CD4-positive, alpha-beta T cell treated with Interleukin-1 beta for 1 hour (primary cell): ENCODE measurements around the gene TFB1M.
"Not testable (repeated sequence)": the region's sequence is repeated elsewhere in the genome, so short reads cannot be mapped to it uniquely, and the experiment has no call there.

Source experiments
- DNase-seq, 2 donors: peaks; one replicate each; pipeline ENCODE4 v3.0.0-alpha.2; 2020 to 2022

Gene TFB1M

DNA sequence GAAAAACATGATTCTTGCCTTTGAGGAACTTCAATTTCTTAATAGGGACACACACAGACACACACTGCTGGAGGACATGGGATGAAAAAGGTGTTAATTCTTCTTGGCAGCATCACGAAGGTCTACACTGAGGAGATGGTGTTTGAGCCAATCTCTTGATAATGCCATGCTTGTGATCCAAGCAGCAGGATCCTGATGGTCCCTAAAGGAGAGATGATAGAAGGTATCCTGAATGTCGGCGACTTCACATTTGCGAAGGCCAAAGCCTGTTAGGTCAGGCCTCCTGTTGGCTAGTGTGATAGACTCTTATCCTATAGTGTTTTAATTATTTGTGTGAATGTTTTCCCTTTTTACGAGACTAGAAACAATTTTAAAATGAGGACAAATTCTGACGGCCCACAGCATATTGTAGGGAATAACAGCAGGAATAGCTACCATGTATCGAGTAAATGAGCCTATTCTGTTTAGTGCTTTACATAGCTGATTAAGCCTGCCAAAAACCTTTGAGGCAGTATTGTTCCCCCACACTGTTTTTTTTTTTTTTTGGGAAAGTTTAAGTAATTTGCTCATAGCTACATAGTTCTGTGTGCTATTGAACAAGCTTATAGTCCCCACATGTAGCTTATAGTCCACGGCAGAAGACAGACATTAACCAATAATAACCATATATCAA, 15.3 kb upstream of the TFB1M start:
- no peak for DNase-seq

DNA sequence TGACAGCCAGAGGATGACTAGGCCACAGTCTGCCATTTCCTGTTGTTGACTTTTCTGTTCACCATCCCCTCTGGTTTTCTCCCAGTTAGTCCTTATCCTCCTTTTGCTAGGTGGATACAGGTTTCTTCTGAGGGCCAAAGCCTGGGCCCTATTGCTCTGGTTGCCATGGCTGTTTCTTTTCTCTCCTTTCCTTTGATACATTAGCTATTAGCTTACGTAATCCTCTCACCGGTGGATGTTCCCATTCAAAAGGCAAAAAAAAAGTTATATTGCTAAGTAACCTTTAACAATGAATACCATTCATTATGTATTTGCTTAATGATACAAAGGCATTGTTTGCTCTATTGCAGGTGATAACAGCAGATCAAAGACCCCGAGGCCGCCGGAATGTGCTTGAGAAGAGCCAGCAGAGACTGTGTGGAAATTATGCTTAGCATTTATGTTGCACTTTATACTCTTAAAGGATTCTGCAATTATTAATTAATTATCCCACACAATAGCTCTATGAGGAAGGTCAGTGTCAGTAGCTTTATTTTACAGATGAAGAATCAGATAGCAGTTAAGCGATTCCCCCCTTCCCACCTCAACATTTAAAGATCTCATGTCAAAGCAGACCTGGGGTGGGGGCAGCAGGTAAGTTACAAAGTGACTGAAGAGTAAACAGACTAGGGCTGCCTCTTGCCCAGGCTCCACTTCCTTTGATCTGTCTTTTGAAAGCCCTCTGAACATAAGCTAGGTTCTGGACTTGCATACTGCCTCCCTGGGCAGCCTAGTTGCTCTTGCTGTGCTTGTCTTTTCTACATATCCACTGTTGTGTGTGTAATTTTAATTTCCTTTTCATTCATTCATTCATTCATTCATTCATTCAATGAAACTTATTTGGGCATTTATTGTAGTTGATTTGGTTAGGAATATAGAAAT, 14.5 kb upstream of the TFB1M start:
- DNase-seq: no peak

GRCh38 chr6:155328074-155328538, 13.8 kb upstream of the TFB1M start:
- no peak for DNase-seq

GRCh38 chr6:155327326-155328073, 13.2 kb upstream of the TFB1M start:
- DNase-seq: peak; percentile 59 to 68

DNA sequence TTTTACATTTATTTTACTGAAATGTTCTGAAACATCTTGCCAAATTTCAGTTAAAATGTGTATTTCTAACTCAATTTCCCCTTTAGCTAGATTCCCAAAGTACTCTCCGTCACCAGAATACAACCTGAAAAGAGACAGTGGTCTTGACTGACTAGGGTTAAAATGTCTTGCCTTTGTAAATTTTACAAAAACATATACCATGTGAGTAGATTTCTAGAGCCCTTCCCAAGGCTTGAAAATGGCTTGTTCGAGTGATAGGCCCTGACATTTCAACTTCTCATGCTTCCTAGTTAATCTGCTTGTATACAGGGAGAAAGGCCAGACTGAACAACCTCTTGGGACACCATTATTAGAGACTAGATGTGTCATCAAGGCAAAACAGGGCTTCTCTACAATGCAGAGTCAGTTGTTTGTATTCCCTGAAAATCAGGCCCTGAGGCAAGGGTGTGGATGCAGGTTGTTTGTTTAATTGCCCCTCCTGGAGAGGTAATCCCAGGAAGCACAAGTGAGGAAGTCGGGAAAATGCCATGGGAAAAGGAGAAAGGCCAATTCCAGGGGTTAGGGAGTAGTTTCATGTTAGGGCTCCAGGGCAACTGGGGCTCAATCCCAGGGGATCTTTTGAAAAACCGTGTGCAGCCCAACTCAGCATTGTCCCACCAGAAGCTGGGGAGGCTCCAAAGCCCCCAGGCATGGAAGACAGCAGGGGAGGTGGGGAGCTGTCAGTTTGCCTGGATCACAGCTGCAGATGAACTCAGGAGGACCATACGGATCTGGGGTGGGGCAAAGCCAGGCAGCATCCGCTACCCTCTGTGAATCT, 11.6 kb upstream of the TFB1M start:
- DNase-seq: no peak

GRCh38 chr6:155324993-155325392, 10.7 kb upstream of the TFB1M start:
- DNase-seq: no peak

GRCh38 chr6:155324172-155324571, 9.9 kb upstream of the TFB1M start:
- DNase-seq: no peak

DNA sequence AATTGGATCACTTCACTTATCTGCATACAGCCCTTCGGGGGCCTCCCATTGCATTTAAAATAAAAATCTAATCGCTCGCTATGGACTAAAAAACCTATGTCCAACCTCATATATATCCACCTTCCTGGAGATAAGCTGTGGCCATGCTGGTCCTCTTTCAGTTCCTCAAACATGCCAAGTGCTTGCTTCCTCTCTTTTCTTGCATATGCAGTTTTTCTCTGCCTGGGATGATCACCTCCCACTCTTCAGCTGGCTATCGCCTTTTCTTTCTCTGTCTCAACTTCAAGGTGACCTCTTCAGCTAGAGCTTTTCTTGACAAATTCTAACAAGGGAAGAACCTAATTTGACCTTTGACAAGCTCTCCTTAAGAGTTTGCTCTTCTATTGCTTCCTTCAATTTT, 5.6 kb upstream of the TFB1M start:
- no peak for DNase-seq

- peak in 1 of 2 donors; percentile 16 for DNase-seq
Observed at GRCh38 chr6:155317186-155317585, 2.9 kb upstream of the TFB1M start.

- DNase-seq: no peak
Observed at GRCh38 chr6:155316419-155316818, 2.1 kb upstream of the TFB1M start.

DNA sequence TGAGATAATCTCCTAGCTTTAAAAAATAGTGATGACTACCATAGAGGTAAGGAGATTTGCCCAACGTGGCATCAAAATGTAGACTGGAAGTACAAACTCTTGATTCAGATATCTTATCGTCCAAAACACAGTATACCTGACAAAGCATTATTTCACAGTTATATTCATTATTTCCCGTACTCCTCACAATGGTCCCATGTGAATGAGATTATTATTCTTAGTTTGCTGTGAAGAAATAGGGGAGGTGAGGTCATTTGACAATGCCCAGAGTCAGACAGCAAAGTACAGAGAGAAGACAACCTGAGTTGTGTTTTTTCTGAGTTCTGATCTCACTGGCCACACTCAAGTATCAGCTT, 1.2 kb upstream of the TFB1M start:
- DNase-seq: no peak

GRCh38 chr6:155314773-155315515, 660 bp upstream of the TFB1M start:
- DNase-seq: peak; percentile 67 to 74

DNA sequence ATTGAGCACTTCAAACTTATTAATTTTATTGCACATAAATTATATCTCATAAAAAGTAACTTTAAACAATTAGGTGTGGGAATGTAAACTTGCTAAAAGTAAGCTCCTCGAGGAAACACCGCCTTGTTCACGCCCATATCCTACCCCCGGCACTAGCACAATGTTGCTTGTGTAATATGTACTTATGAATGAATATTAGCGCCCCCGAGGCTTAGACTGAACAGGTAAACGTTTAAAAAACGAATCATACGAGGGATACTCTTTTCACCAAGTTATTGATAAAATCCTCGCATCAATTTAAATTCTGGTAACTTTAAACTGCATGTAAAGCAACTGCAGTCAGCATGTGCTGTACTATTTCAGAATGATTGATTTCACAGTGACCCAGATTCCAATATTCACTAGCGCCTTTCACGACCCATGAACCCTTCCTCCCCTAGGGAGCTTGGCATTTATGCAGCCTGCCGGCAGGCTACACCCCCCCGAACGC, 637 bp downstream of the TFB1M start:
- peak in 1 of 2 donors; percentile 43 for DNase-seq

DNA sequence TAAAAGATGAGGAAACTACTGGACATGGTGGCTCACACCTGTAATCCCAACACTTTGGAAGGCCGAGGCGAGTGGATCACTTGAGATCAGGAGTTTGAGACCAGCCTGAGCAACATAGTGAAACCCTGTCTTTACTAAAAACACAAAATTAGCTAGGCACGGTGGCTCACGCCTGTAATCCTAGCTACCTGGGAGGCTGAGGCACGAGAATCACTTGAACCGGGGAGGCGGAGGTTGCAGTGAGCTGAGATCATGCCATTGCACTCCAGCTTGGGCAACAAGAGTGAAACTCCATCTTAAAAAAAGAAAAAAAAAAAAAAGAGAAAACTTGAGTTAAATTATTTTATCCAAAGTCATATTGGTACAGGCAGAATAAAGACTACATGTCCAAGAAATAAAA, 1.3 kb downstream of the TFB1M start:
- not testable (repeated sequence) for DNase-seq

DNA sequence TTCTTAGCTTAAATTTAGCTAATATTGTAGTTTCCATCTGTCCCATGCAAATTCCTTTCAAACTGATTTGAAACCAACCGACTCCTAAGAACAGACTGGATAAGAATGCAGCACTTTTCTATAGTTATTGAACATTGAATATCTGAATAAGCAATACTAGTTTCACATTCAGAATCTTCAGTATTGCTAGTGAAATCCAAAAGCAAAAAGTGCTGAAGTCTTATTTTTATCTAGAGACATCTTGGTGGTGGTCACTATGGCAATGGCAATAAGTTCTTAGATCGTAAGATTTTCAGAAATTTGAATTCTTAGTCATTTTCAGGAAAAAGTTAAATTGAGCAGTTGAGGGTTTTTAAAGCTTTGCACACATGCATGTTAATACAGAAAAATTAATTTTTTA, 2.7 kb downstream of the TFB1M start:
- DNase-seq: no peak

- DNase-seq: no peak
Observed at GRCh38 chr6:155311086-155311485, 3.2 kb downstream of the TFB1M start.

DNA sequence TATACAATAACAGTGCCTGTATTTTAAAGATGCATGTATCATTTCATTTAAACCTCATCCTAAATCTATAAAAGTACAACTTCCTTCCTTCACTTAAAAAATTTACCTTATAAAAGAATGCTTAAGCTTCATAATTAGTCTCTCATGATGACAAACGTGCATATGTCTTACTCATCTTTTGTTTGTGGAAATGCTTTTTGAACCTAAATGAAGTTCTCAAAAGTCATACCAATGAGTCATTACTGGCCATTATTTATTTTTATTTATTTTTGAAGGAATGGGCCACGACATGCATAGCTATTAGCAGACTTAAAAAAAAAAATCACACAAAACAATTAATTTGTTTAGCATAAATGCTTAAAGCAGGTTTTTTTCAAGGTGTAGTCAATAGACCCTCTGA, 3.7 kb downstream of the TFB1M start:
- DNase-seq: no peak

GRCh38 chr6:155309150-155309549, 5.1 kb downstream of the TFB1M start:
- DNase-seq: no peak

- DNase-seq: no peak
Observed at GRCh38 chr6:155306958-155307357, 7.3 kb downstream of the TFB1M start.

GRCh38 chr6:155303361-155303870, 10.9 kb downstream of the TFB1M start:
- DNase-seq: no peak

DNA sequence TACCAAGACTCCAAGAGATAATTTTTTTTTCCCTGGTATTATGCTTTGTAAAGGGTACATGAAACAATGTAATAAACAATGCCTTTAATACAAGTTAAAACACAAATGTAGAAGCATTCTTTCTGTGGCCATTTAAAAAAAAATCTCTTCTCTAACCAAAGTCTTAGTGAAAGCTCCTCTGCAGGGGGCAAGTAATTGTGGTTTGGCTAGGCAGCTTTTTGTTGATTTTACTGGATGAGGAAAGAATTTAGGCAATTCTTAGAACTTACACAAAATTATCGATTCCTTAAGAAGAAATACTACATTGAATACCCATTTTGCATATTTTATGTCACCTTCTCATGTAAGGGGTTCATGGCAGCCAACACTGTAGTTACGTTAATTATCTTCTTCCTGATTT, 12.4 kb downstream of the TFB1M start:
- DNase-seq: no peak
